ENCODE measurements around the gene DCLK3. TPM values are rescaled to one million over a fixed set of nuclear protein-coding genes. Genes with fewer than 3 reads are reported as not detected.

The DCLK3 gene
- not detected in 2 replicates for polyA plus RNA-seq (2011; rRNA removed)
- not detected in 2 replicates for polyA minus RNA-seq (2011; rRNA and poly(A)+ RNA removed)

GRCh38 chr3:36763850-36764703 lies at the start of gene DCLK3:
DCLK3 (minus strand) TSS chr3:36764553; CDS start chr3:36764263, 290 bp downstream.
- TF ChIP-seq CTCF (IDR thresholded peaks at IDR 0.05; ENCODE audit: low read depth, low read length): no peak
- ChIA-PET POLR2A (no interaction called here), CTCF (no interaction called here)
- Histone ChIP-seq H3K9me3 (ENCODE audit: control insufficient read depth, insufficient read depth, low read length) (peaks cover 7% of the 10 kb centered on the region), H3K4me3 (ENCODE audit: low read depth, low read length) (no peak within 1 kb of the TSS), H3K27me3 (ENCODE audit: control insufficient read depth, insufficient read depth, low read length) (peaks cover 32% of the 10 kb centered on the region), H3K27ac (ENCODE audit: low read depth, low read length) (no peak within 1 kb of the TSS)
- no peak for DNase-seq (ENCODE audit: low read depth, low spot score)

- peaks cover 4% of the 10 kb centered on the region for H3K27me3 ChIP-seq (ENCODE audit: control insufficient read depth, insufficient read depth, low read length)
- CTCF ChIA-PET: interaction anchor here (1.9 kb wide), 1 partner anchor 56 kb away, joined by 4 read pairs; no protein-coding TSS in a partner anchor
- H3K27ac ChIP-seq (ENCODE audit: low read depth, low read length): no peak overlapping the region
Observed at GRCh38 chr3:36813305-36813704, 49.0 kb upstream of the DCLK3 start.

GRCh38 chr3:36812240-36812639 lies 47.9 kb upstream of the DCLK3 start:
- CTCF ChIA-PET: interaction anchor here (1.1 to 2.4 kb wide), 3 partner anchors 20 to 146 kb away, joined by 3 to 6 read pairs (median 4); no protein-coding TSS in a partner anchor
- Histone ChIP-seq H3K9me3 (ENCODE audit: control insufficient read depth, insufficient read depth, low read length) (no peaks in the 10 kb centered on the region), H3K27me3 (ENCODE audit: control insufficient read depth, insufficient read depth, low read length) (no peaks in the 10 kb centered on the region), H3K4me3 (ENCODE audit: low read depth, low read length) (no peak overlapping the region), H3K27ac (ENCODE audit: low read depth, low read length) (no peak overlapping the region)
- no peak for TF ChIP-seq CTCF (IDR thresholded peaks at IDR 0.05; ENCODE audit: low read depth, low read length)
- DNase-seq (ENCODE audit: low read depth, low spot score): no peak
- POLR2A ChIA-PET: no interaction called here

More at GRCh38 chr3:36813305-36813704, 49.0 kb upstream of the DCLK3 start:
- TF ChIP-seq CTCF (IDR thresholded peaks at IDR 0.05; ENCODE audit: low read depth, low read length): no peak
- Histone ChIP-seq H3K9me3 (ENCODE audit: control insufficient read depth, insufficient read depth, low read length) (no peaks in the 10 kb centered on the region), H3K4me3 (ENCODE audit: low read depth, low read length) (no peak overlapping the region)
- no peak for DNase-seq (ENCODE audit: low read depth, low spot score)
- POLR2A ChIA-PET: no interaction called here

- TF ChIP-seq CTCF (IDR thresholded peaks at IDR 0.05; ENCODE audit: low read depth, low read length): no peak
- DNase-seq (ENCODE audit: low read depth, low spot score): no peak
- Histone ChIP-seq H3K9me3 (ENCODE audit: control insufficient read depth, insufficient read depth, low read length) (no peaks in the 10 kb centered on the region), H3K4me3 (ENCODE audit: low read depth, low read length) (no peak overlapping the region), H3K27me3 (ENCODE audit: control insufficient read depth, insufficient read depth, low read length) (no peaks in the 10 kb centered on the region), H3K27ac (ENCODE audit: low read depth, low read length) (no peak overlapping the region)
- CTCF ChIA-PET: interaction anchor here (1.1 to 2.4 kb wide), 3 partner anchors 19 to 147 kb away, joined by 3 to 6 read pairs (median 4); no protein-coding TSS in a partner anchor
- POLR2A ChIA-PET: no interaction called here
Observed at GRCh38 chr3:36811768-36812167, 47.4 kb upstream of the DCLK3 start.
